T-helper 2 cell treated with Interferon-gamma antibody and Interleukin-4, amounts not matched to agents 100 ng/mL and 5 ng/mL, for 36 hours (primary cell): Measurements from ENCODE around the gene ZNF438. TPM values are rescaled to one million over a fixed set of nuclear protein-coding genes. Genes with fewer than 3 reads are reported as not detected.
"Not testable (repeated sequence)": the region's sequence is repeated elsewhere in the genome, so short reads cannot be mapped to it uniquely, and the experiment has no call there.

Experiments used
- intact Hi-C: fragments of 100-400 bp; cut with micrococcal nuclease; formaldehyde crosslinking; loops from one replicate; pipeline ENCODE4 v1.15.1; 2023
- total RNA-seq: library from RNA; stranded (reverse); gene quantifications from 2 replicates; pipeline ENCODE4 v1.2.3, GENCODE V29; 2022

ZNF438 gene
- total RNA-seq, 1 donor from 2014 or later = 3.9 TPM

GRCh38 chr10:30901487-30901886 is 130.2 kb downstream of the ZNF438 start:
- intact Hi-C loops = not testable (repeated sequence)

- intact Hi-C loops = no loop called here
These were observed 132.7 kb downstream of the ZNF438 start for GRCh38 chr10:30898964-30899363.

- intact Hi-C loops = no loop called here
These were observed 134.1 kb downstream of the ZNF438 start for GRCh38 chr10:30897547-30897946.

- intact Hi-C loops = no loop called here
These were observed 134.6 kb downstream of the ZNF438 start for GRCh38 chr10:30897048-30897447.

GRCh38 chr10:30894221-30894620 is 137.4 kb downstream of the ZNF438 start:
- intact Hi-C loops = no loop called here

- intact Hi-C loops = no loop called here
These were observed 138.5 kb downstream of the ZNF438 start for GRCh38 chr10:30893208-30893607.

- intact Hi-C loops = no loop called here
These were observed 143.8 kb downstream of the ZNF438 start for GRCh38 chr10:30887839-30888238.

GRCh38 chr10:30885423-30885822 is 146.2 kb downstream of the ZNF438 start:
- intact Hi-C loops = no loop called here

- intact Hi-C loops = no loop called here
These were observed 147.9 kb downstream of the ZNF438 start for GRCh38 chr10:30883751-30884150.

GRCh38 chr10:30883116-30883515 is 148.5 kb downstream of the ZNF438 start:
- intact Hi-C loops = no loop called here

- intact Hi-C loops = no loop called here
These were observed 149.4 kb downstream of the ZNF438 start for GRCh38 chr10:30882281-30882680.

GRCh38 chr10:30878920-30879319 is 152.7 kb downstream of the ZNF438 start:
- intact Hi-C loops = no loop called here

- intact Hi-C loops = no loop called here
These were observed 154.6 kb downstream of the ZNF438 start for GRCh38 chr10:30877111-30877510.

GRCh38 chr10:30873411-30873810 is 158.3 kb downstream of the ZNF438 start:
- intact Hi-C loops = no loop called here

- intact Hi-C loops = no loop called here
These were observed 160.8 kb downstream of the ZNF438 start for GRCh38 chr10:30870896-30871295.

GRCh38 chr10:30869566-30869965 is 162.1 kb downstream of the ZNF438 start:
- intact Hi-C loops = no loop called here

- intact Hi-C loops = no loop called here
These were observed 163.1 kb downstream of the ZNF438 start for GRCh38 chr10:30868611-30869010.

- intact Hi-C loops = no loop called here
These were observed 164.8 kb downstream of the ZNF438 start for GRCh38 chr10:30866896-30867295.

- intact Hi-C loops = no loop called here
These were observed 166.3 kb downstream of the ZNF438 start for GRCh38 chr10:30865141-30865926.

- intact Hi-C loops = no loop called here
These were observed 168.0 kb downstream of the ZNF438 start for GRCh38 chr10:30863516-30864210.

- intact Hi-C loops = no loop called here
These were observed 169.2 kb downstream of the ZNF438 start for GRCh38 chr10:30862486-30862885.

- intact Hi-C loops = no loop called here
These were observed 169.7 kb downstream of the ZNF438 start for GRCh38 chr10:30861976-30862375.

GRCh38 chr10:30861221-30861620 is 170.4 kb downstream of the ZNF438 start:
- intact Hi-C loops = no loop called here
